Mammary epithelial cell (primary cell): ENCODE data around the gene ATP7B.

Experiments used
- EZH2 ChIP-seq: IDR thresholded peaks from 2 replicates; pipeline ENCODE4 v1.6.1; 2012; ENCODE audit warnings: low read length, inconsistent platforms, borderline replicate concordance
- TF ChIP-seq, protein P1 (sequence below), 2 donors: IDR thresholded peaks in 1 of 2; conservative IDR thresholded peaks in 1 of 2; 2 replicates each; pipeline ENCODE4 v1.5.1; 2011 to 2012; ENCODE audit warnings: inconsistent platforms in 2 of 2, low read length in 2 of 2, mild to moderate bottlenecking in 2 of 2, control low read depth in 1 of 2, low read depth in 1 of 2; ENCODE audit not compliant: insufficient read depth in 1 of 2; ENCODE audit errors: extremely low read depth in 1 of 2

DNA sequence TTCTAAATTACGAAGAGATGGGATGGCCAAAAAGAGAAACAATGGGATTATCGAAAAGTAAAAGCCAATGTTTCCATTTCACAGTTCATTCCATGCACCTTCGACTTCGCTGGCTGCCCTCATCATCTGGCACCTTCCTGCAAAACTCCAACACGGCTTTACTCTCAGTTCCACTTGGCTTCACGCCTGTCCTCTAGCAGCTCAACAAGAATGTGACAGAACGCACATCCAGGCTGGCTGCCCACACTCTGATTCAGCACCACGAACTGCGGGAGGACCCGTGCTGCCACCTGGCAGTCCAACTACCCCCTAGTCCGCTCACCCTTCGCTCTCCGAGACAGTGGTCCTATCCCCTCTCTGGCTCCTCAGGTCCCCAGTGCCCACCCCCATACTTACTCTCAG is 11.7 kb downstream of the ATP7B start:
- TF ChIP-seq, protein P1, sequence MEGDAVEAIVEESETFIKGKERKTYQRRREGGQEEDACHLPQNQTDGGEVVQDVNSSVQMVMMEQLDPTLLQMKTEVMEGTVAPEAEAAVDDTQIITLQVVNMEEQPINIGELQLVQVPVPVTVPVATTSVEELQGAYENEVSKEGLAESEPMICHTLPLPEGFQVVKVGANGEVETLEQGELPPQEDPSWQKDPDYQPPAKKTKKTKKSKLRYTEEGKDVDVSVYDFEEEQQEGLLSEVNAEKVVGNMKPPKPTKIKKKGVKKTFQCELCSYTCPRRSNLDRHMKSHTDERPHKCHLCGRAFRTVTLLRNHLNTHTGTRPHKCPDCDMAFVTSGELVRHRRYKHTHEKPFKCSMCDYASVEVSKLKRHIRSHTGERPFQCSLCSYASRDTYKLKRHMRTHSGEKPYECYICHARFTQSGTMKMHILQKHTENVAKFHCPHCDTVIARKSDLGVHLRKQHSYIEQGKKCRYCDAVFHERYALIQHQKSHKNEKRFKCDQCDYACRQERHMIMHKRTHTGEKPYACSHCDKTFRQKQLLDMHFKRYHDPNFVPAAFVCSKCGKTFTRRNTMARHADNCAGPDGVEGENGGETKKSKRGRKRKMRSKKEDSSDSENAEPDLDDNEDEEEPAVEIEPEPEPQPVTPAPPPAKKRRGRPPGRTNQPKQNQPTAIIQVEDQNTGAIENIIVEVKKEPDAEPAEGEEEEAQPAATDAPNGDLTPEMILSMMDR (conservative IDR thresholded peaks at IDR 0.05 in 1 of 2, IDR thresholded peaks at IDR 0.05 in 1 of 2; ENCODE audit: extremely low read depth in 1 of 2, insufficient read depth in 1 of 2, low read depth in 1 of 2, low read length in 2 of 2): no peak
- TF ChIP-seq EZH2: no peak
